HEK293 (cell line): ENCODE data around the gene LAD1.

Experiments used
- CTCF ChIP-seq: fragments of 450-650 bp; formaldehyde crosslinking; IDR thresholded peaks from 2 replicates; pipeline ENCODE4 v1.5.1; 2016; ENCODE audit warnings: missing biosample characterization, missing genetic modification characterization
- PBX3 ChIP-seq: sonication (generic); formaldehyde crosslinking; IDR thresholded peaks from 2 replicates; pipeline ENCODE4 v1.8.1; 2022; ENCODE audit warnings: mild to moderate bottlenecking, moderate library complexity, missing genetic modification reagents
- YY1 ChIP-seq: fragments of 450-650 bp; formaldehyde crosslinking; IDR thresholded peaks from 2 replicates; pipeline ENCODE4 v1.5.1; 2018; ENCODE audit warnings: missing biosample characterization, missing genetic modification characterization
- YY2 ChIP-seq: fragments of 450-650 bp; formaldehyde crosslinking; IDR thresholded peaks from 2 replicates; pipeline ENCODE4 v1.5.1; 2016; ENCODE audit warnings: missing biosample characterization, missing genetic modification characterization
- ZBTB11 ChIP-seq: fragments of 450-650 bp; formaldehyde crosslinking; conservative IDR thresholded peaks from 2 replicates; pipeline ENCODE4 v1.5.1; 2016; ENCODE audit warnings: low read depth, missing biosample characterization, missing genetic modification characterization
- ZNF169 ChIP-seq: fragments of 450-650 bp; formaldehyde crosslinking; IDR thresholded peaks from 2 replicates; pipeline ENCODE4 v1.5.1; 2016; ENCODE audit warnings: missing biosample characterization, missing genetic modification characterization
- ZNF175 ChIP-seq: fragments of 450-650 bp; formaldehyde crosslinking; IDR thresholded peaks from 2 replicates; pipeline ENCODE4 v1.5.1; 2016; ENCODE audit warnings: missing biosample characterization, missing genetic modification characterization
- ZNF274 ChIP-seq, 2 experiments: fragments of 200-500 bp in 1 of 2; fragments of 450-650 bp in 1 of 2; sonication (Bioruptor generic) in 1 of 2; formaldehyde crosslinking in 1 of 2; IDR thresholded peaks; 2 replicates each; pipeline versions ENCODE4 v1.5.1 to v1.6.1; 2014 to 2016; ENCODE audit warnings: borderline replicate concordance in 1 of 2, inconsistent platforms in 1 of 2, low read length in 1 of 2, missing biosample characterization in 1 of 2, missing genetic modification characterization in 1 of 2
- ZNF416 ChIP-seq: fragments of 450-650 bp; formaldehyde crosslinking; IDR thresholded peaks from 2 replicates; pipeline ENCODE4 v1.5.1; 2016; ENCODE audit warnings: missing biosample characterization, missing genetic modification characterization
- ZNF639 ChIP-seq: fragments of 450-650 bp; formaldehyde crosslinking; IDR thresholded peaks from 2 replicates; pipeline ENCODE4 v1.5.1; 2016; ENCODE audit warnings: missing biosample characterization, missing genetic modification characterization

GRCh38 chr1:201332616-201333335, 66.3 kb downstream of the LAD1 start:
- TF ChIP-seq ZNF274 (IDR thresholded peaks at IDR 0.05; ENCODE audit: low read length) (no peak), ZNF274 (tag by site-specific recombination; IDR thresholded peaks at IDR 0.05; ENCODE audit: borderline replicate concordance) (no peak), CTCF (tag by site-specific recombination) (no peak), ZNF639 (tag by site-specific recombination) (no peak), ZNF169 (tag by site-specific recombination) (no peak), ZBTB11 (no peak), ZNF416 (no peak), ZNF175 (tag by site-specific recombination) (no peak), PBX3 (CRISPR knock-in tag) (no peak), YY1 (no peak), YY2 (tag by site-specific recombination) (no peak)
